HG02852 (cell line): Measurements from ENCODE around the gene CLIC5.

Experiments
- ATAC-seq: cut with Tn5 transposase; IDR thresholded peaks from one replicate; pipeline ENCODE4 v1.9.1; 2021; ENCODE audit warnings: mild to moderate bottlenecking, moderate library complexity; ENCODE audit not compliant: unreplicated experiment

CLIC5 gene

DNA sequence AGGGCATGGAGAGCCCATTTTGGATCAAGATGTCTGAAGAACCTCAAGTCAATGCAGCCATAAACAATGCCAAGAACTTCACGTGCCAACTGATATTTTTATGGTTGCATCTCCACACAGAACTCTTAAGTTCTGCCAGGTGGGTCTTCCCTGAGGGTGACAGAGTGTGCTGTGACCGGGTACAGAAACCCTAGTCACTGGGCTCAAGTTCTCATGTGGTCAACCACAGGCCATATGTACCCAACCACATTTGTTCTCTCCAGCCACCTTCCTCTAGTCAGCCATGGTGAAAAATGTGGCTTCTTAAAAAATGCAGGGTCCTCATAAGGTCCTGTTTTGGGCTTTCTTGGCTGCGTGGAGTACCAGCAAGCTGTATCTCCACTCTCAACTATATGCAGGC lies 48.9 kb downstream of the CLIC5 start:
- no peak for ATAC-seq

DNA sequence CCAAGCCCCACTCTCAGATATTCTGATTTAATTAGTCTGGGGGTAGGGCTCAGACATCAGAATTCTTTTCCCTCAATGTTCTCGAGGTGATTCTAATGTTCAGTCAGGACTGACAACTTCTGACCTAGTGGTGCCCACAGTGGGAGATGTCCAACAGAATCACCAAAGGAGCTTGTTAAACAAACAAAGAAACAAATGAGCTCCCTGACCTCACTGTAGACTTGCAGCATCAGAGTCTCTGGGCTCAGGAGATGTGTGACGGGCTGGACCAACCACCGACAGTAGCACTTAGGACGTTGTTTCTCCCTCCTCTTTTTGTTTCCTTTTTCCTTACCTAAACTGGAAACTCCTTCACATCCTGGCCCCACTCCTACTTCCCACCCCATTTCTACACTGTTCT lies 49.3 kb downstream of the CLIC5 start:
- ATAC-seq: no peak

GRCh38 chr6:45965792-45966191 lies 49.9 kb downstream of the CLIC5 start:
- no peak for ATAC-seq

GRCh38 chr6:45965007-45965406 lies 50.7 kb downstream of the CLIC5 start:
- ATAC-seq: no peak

DNA sequence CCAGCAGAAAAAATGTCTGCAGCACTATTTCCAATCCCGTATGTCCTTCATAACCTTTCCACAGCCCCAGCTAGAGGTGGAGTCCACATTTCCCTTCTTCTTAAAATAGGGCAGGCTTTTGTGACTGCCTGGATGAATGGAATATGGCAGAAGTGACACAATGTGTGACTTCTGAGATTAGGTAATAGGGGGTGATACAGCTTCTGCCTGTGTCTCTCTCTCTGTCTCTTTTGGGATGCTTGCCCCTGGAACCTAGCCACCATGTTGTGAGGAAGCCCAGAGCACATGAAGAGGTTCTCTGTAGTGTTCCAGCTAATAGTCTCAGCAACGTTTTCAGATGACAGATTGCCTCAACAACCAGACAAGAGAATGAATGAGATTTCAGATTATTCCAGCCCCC lies 51.4 kb downstream of the CLIC5 start:
- no peak for ATAC-seq

DNA sequence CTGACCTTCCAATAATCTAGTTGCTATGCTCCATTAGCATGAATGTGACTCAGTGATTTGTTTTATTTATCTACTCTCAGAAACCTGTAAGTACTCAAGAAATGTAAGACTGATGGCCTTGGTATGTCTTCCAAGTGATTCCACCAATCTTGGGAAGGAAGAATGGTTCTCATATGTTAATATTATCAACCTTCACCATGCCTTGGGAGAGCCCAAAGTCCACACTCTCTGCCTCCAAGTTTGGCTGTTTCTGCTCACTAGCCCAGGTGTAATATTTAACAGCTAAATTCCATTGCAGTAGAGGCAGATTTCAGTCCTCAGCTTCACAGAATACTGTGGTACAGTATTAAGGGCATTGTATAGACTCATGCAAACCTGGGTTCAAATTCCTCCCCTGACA lies 51.8 kb downstream of the CLIC5 start:
- ATAC-seq: no peak

DNA sequence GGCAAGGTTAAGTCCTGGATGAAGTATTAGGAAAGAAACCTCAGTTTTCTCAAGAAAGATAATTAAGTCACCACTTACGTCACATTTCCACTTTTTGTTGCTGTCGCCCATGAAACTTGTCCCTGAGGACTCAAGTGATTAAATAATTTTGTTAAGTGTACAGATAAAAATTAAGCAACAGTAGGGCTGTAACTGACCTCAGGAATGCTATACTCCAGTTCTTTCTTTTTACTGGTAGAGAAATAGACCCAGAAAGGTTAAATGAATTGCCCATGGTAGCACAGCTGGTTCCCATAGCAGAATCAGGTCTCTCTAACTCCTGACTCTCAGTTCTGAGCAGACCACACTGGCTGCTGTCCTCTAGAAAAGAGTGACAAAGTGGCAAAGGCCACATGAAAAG lies 54.5 kb downstream of the CLIC5 start:
- no peak for ATAC-seq

DNA sequence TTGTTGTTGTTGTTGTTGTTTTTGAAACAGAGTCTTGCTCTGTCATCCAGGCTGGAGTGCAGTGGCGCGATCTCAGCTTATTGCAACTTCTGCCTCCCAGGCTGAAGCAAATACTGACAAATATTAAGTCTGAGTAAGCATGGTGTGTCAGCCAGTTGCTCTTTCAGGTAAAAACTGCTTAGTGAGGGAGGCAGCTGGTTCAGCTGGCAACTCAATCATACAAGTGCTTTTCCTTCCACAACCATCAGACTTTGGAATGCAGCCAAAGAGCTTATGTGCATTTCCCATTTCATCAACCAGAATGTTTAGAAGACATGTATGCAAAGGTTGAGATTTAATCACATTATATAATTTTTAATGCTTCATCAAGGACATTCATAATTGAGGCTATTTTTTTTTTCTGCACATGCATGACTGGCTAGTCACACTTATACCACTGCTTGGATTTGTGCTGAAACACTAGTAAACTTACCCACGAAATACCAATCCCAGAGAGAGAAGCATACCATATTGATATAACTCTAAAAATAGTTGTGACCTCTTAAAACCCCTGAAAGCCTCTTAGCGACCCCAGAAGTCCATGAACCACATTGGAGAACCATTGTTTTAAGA lies 56.0 kb downstream of the CLIC5 start:
- ATAC-seq: no peak

GRCh38 chr6:45956663-45957062 lies 59.0 kb downstream of the CLIC5 start:
- ATAC-seq: no peak

DNA sequence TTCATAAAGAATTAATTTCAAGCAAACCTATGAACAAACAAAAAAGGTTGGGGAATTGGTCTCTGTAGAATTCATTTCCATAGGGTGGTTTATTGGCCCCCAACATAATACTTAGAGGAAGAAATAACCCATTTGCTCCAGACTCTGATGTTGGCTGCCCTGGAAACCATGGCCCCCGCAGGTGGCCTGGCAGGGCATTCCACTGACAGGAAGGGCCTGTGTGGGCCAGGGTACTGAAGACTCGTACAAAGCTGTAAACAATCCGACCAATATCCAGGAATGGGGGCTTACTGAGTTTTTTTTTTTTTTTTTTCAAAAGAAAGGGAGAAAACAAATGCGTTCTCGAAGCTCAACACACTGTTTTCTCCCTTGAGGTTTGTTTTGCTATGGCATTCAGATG lies 59.5 kb downstream of the CLIC5 start:
- no peak for ATAC-seq

DNA sequence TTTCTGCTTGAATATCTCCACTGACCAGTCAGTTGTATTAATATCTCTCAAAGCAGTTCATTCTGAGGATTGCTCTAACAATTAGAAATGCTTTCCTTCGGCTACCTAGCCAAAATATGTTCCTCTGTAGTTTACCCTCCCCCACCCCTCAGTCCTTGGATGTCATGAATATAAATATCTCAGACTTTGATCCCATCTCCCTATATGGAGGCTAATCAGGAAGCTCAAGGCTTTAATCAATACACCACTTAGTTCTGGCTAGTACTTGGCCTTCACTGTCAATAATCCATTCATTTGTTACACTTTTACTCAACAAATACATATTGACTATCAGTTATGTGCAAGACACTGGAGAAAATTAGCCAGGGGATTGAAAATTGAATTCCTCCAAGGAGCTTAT lies 60.1 kb downstream of the CLIC5 start:
- no peak for ATAC-seq

DNA sequence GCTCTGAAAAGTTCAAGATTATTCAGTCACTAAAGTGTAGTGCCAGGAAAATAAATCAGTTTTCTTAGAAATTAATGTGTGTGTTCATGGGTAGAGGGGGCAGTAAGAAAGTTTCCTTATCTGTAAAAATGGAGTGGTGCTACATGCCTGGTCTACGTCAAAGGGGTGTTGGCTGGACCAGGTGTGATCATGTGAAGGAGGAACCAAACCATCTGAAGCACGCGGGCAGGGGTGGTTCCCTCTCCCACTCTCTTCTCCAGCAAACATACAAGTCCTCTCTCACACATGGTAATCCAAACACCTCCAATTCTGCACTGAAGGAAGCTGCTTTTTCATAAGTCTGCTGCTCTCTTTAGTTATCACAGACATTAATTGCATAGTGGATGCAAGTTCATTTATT lies 63.1 kb downstream of the CLIC5 start:
- ATAC-seq: no peak

DNA sequence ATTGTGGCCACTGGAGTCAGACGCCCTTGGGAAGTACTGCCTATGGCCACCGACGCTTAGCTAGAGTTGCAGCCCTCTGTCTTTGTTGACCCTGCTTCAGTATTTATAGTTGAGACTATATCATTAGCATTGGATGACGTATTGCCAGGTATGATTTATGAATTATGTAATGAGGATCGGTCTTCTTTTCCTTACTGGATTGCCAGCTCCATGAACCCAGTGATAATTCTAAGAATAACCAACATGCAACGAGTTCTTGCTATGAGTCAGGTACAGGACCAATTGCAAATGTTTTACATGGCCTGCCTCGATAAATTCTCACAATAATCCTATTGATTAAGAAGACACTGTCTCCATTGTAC lies 63.5 kb downstream of the CLIC5 start:
- no peak for ATAC-seq

- no peak for ATAC-seq
Measured at GRCh38 chr6:45951321-45952167, 64.1 kb downstream of the CLIC5 start.

DNA sequence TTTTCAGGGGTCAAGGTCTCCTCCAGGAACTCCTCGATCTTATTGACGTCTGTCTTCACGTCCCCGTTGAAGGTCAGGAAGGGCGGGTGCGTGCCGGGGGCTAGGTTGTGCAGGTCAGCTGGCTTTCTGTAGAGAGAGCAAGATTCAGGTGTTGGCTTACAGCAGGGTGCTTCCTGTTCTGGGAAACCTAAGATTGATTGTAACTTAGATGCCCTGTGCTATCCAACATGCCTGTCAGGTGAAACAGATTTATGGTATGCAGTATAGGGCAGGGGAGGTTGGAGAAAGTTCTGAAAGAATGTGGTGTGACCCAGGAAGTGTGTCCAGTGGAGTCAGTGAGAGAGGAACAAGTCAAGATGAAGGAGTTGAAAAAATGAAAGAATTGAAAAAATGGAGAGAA lies 66.4 kb downstream of the CLIC5 start:
- no peak for ATAC-seq

- ATAC-seq: no peak
Measured at GRCh38 chr6:45947807-45948206, 67.9 kb downstream of the CLIC5 start.

DNA sequence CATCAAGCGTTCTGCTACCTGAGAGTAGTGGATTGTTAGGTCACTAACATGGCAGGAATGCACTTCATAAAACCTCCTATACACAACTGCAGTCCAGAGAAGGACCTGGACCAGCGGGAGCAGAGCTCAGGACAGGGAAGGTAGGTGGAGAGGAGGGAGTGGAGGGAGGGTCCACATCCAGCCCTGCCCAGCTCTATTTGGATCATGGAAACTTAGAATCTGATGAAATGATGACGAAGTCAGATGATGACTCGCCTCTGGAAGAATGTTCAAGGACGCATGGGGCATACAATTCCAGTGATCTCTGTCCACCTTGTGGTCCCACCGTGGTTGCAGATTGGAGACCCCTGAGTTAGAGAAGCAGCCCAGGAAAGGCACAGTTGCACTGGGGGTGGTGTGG lies 68.8 kb downstream of the CLIC5 start:
- ATAC-seq: no peak

- no peak for ATAC-seq
Measured at GRCh38 chr6:45946352-45946751, 69.3 kb downstream of the CLIC5 start.

DNA sequence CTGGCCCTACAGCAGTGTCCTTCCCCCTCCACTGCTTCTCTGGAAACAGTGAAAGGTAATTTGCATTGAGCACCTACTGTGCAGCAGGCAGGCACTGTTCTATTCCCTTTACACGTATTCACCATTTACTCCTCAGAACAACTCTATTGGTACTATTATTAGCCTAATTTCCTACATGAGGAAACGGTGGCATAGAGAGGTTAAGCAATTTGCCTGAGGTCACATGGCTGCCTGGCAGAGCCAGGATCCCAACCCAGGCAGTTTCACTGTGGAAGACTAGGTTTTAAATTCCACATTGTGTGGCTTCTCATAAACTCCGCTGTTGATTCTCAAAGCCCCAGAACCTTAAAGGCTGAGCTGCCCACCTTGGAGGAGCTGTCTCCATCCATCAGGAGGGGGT lies 72.7 kb downstream of the CLIC5 start:
- no peak for ATAC-seq

- no peak for ATAC-seq
Measured at GRCh38 chr6:45933855-45934254, 81.8 kb downstream of the CLIC5 start.

DNA sequence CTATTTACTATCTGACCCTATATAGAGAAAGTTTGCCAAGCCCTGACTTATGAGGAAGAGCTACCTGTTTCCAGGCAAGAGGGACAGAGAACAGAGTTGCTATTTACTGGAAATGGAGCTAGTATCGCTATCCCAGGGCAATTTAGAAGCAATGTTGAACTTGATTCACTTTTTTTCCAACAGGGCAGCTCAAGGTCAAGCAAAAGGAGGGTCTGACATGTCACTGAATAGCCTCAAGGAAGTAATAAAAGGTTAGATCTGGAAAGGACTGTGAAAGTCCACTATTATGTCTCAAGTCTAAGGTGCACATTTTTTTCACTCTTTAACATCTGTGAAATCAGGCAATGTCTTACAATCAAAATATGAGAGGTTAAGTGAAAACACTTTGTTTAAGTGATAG lies 84.4 kb downstream of the CLIC5 start:
- no peak for ATAC-seq

GRCh38 chr6:45930420-45931040 lies 85.1 kb downstream of the CLIC5 start:
- ATAC-seq: no peak
